Testis (tissue), 2 donors: ENCODE data around the gene DOK6.

Experiments used
- CTCF ChIP-seq, 3 experiments: fragments of 450-650 bp in 2 of 3; fragments of 200-600 bp in 1 of 3; sonication (generic) in 1 of 3; IDR thresholded peaks; one replicate each; pipeline ENCODE4 v1.5.1; 2016 to 2019; ENCODE audit warnings: antibody characterized with exemption in 3 of 3, mild to moderate bottlenecking in 2 of 3, moderate library complexity in 1 of 3
- POLR2A ChIP-seq: fragments of 450-650 bp; IDR thresholded peaks from one replicate; pipeline ENCODE4 v1.6.1; 2017; ENCODE audit warnings: antibody characterized with exemption, mild to moderate bottlenecking, moderate library complexity

- TF ChIP-seq CTCF (IDR thresholded peaks at IDR 0.05) = no peak
- TF ChIP-seq POLR2A = no peak
These were observed 445.2 kb downstream of the DOK6 start for GRCh38 chr18:69845593-69846506.
